GM12892 (cell line): ENCODE data around the gene GRIP2.

Experiments
- POLR2A ChIP-seq: IDR thresholded peaks from 2 replicates; pipeline ENCODE4 v1.6.1; 2011; ENCODE audit warnings: low read depth, low read length, control low read depth
- POLR2AphosphoS5 ChIP-seq: IDR thresholded peaks from 2 replicates; pipeline ENCODE4 v1.6.1; 2011; ENCODE audit warnings: low read depth, low read length, control low read depth

- no peak for TF ChIP-seq POLR2AphosphoS5
- TF ChIP-seq POLR2A: no peak
Measured at GRCh38 chr3:14521611-14522010, 18.5 kb downstream of the GRIP2 start.
